ENCODE results near the gene MYOF.
"Not testable (repeated sequence)": the region's sequence is repeated elsewhere in the genome, so short reads cannot be mapped to it uniquely, and the experiment has no call there.

The MYOF gene

DNA sequence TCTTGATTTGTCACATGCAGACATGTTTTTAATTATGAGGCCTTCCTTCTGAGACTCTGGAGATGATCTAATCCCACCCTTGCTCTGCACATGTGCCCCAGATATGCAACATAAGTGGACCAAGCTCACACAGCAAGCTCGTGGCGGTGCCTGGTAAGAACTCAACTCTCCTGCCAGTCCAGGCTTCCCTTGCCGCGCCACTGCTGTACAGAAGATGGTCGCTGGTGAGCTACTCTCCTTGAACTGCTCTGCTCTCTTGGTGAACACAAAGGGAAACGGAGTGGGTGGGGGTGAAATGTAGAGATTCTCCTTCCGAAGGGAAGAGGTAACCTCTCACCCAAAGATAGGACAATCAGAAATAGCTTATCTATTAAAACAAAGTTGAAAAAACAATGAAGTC, 25.7 kb downstream of the MYOF start:
- no peak for DNase-seq (ENCODE audit: low read depth)

DNA sequence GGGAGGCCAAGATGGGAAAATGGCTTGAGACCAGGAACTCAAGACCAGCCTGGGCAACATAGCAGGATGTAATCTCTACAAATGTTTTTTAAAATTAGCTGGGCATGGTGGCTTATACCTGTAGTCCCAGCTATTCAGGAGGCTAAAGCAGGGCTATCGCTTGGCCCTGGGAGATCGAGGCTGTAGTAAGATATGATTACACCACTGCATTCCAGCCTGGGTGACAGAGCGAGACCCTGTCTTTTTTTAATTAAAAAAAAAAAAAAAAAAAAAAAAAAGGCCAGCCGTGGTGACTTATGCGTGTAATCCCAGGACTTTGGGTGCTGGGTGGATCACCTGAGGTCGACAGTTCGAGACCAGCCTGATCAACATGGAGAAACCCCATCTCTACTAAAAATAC, 27.4 kb downstream of the MYOF start:
- DNase-seq (ENCODE audit: low read depth) = no peak

- DNase-seq (ENCODE audit: low read depth) = no peak
Observed at GRCh38 chr10:93454146-93454545, 28.0 kb downstream of the MYOF start.

DNA sequence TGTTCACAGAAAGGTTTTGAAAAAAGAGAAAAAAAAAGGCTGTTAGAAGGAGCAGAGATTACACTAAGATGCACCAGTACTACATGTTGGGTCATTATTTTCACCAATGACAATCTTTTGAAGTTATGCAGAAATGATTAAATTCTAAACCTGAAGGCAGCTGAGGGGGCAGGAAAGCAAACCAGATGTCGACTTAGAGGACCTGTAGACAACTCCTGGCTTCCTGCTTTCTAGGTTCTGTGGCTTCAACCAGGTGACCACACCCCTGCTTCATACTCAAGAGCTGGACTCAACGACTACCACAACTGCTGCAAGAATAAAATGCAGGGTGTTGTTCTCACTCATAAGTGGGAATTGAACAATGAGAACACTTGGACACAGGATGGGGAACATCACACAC, 30.0 kb downstream of the MYOF start:
- no peak for DNase-seq (ENCODE audit: low read depth)

DNA sequence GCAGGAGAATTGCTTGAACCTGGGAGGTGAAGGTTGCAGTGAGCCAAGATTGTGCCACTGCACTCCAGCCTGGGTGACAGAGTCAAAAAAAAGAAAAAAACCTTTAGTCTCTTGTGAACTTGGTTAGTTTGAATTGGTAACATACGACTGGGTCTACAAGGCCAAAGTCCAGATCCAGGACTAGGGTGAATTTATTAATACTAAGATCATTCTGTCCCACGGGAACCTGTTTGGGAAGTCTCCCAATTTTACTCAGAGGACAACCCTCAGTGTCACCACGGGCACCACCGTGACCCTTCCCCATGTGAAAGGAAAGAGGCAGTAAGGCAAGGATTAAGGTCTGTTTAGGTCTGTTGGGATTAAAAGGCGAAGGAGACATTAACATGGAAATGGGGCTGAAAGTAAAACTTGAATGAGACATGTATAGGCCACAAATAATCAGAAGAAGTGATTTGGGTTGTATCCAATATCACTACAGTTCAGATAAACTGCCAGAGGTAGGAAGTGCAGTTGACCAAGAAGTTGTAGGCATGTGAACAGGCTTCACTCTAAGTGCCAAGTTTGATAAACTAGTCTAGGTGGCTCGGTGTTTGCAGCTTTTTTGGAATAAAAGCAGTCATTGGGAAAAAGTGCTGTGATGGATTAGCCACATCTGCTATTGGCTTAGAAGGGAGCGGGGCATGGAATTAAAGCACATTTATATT, 30.7 kb downstream of the MYOF start:
- DNase-seq (ENCODE audit: low read depth) = no peak

GRCh38 chr10:93447970-93448369, 34.2 kb downstream of the MYOF start:
- DNase-seq (ENCODE audit: low read depth) = no peak

DNA sequence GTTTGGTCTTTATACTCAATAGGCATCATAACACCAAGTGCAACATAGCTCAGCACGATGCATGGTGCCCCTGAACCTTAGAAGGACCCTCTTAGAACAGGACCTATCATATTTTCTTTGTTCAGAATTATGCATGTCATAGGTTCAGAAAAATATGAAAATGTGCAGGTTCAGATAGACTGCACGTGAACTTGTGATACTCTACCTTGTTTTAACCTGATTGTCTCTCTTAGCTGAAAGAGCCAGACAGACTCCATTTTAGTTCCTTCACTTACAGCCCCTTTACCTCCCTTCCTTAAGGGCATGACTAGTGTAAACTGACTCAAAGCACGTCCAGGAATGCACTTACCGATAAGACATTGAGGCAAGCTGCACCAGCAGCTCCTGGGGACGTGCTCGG, 35.1 kb downstream of the MYOF start:
- no peak for DNase-seq (ENCODE audit: low read depth)

DNA sequence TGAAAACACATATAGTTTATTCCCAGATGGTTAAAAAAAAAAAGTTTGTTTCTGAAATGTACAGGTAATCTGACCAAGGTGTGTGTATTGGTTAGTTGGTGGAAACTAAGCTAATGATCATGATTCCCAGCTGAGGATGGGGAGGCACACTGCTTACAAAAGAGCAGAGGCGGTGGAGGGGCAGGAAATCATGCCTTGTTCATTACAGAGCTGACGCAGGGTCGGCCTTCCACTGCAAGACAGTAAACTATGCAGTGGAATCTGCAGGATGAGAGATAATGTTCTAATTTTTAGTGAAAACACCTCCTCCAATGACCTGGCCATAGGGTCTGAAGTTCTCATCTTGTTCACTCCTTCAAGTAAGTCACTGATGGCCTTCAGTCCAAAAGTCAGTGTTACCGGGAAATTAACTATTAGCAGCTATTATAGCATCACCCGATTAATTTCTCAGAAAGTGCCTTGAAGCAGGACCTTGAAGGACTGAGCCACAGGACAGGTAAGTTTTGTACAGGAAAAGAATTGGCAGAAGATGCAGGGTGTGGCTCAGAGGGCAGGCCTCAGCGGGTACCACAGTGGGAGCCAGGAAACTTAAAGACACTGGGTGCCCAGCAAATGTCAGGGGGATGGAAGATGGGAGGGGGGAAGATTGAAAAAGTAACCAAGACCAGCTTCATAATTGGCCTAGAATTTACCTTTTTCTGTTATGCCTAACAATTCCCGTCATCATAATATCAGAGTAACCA, 36.0 kb downstream of the MYOF start:
- DNase-seq (ENCODE audit: low read depth) = no peak

DNA sequence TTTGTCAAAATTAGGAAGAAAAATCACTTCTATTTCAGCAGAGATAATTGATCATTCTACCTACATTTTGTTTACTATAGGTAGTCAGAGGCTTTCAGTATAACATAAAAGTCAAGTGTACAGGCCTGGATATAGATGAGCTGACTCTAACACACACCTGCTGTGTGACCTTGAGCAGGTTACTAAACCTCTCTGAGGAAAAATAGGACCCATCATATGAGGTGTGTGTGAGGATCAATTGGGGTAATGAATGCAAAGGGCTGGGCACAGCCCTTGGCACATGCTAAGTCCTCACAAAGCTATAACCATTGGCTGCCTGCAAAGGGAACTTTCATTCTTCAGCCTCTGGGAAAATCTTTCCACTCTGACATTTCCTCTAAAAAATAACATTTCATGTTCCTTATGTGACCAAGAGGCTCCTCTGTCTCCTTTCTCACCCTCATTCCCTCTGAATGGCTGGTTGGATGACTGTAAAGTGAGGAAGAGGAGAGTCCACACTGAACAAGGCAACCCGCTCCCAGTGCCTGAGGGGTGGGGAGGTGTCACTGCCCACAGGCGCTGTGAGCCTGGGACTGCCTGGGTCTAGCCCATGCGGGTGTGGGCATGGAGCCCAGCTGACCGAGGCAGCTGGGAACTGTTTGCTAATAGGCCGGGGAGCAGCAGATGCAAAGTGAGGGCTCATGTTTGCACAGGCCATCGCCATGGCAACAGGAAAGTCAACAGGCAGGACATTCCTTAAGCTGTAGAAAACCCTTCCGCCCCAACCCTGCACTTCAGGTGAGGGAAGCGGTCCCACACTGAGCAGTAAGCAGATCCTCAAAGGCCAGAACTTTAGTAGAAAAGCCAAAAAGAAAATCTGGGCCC, 36.8 kb downstream of the MYOF start:
- no peak for DNase-seq (ENCODE audit: low read depth)

- no peak for DNase-seq (ENCODE audit: low read depth)
Observed at GRCh38 chr10:93443481-93443880, 38.7 kb downstream of the MYOF start.

GRCh38 chr10:93442721-93443120, 39.4 kb downstream of the MYOF start:
- not testable (repeated sequence) for DNase-seq (ENCODE audit: low read depth)

- DNase-seq (ENCODE audit: low read depth) = no peak
Observed at GRCh38 chr10:93440591-93441091, 41.5 kb downstream of the MYOF start.

- no peak for DNase-seq (ENCODE audit: low read depth)
Observed at GRCh38 chr10:93438613-93439253, 43.4 kb downstream of the MYOF start.

GRCh38 chr10:93437946-93438612, 44.1 kb downstream of the MYOF start:
- no peak for DNase-seq (ENCODE audit: low read depth)

DNA sequence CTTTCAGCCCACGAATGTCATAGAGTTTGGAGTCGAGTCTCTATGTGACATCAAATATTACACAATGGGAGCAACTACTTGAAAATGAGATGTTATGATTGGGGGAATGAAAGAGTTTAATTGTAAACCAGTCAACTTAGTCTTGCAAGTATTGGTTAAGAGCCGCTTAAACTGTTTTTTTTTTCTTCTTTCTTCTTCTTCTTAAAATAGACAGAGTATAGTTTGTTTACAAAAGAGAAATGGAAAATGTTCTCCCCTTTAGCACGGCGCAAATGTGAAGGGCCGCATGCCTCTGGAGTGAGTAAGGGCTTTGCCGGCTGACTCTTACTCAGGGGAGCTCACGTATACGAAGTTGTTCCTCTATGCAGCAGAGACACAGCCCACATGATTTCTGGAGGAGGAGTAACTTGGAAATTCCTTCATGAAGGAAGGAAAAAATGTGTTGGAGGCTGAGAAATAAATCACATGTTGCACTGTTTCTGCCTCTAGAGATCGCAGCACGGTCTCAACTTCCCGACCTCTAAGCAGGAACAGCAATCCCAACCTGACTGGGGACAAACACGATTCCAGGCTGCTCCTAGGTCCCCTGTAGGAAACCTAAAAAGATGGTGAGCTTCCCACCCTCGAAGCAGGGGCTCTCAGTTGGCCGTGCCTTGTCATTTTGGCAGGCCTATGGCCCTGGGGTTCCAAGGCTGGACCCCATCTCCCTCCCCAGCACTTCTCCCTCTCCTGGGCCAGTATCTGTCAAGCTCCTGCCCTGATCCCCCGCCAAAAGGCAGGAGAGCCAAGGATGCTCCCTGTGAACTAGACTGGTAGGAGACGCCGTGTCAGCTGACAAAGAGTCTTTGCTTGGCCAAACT, 44.8 kb downstream of the MYOF start:
- DNase-seq (ENCODE audit: low read depth) = no peak

- DNase-seq (ENCODE audit: low read depth) = no peak
Observed at GRCh38 chr10:93436591-93437085, 45.5 kb downstream of the MYOF start.

GRCh38 chr10:93435621-93436397, 46.3 kb downstream of the MYOF start:
- DNase-seq (ENCODE audit: low read depth) = no peak

- DNase-seq (ENCODE audit: low read depth) = no peak
Observed at GRCh38 chr10:93434991-93435491, 47.1 kb downstream of the MYOF start.

DNA sequence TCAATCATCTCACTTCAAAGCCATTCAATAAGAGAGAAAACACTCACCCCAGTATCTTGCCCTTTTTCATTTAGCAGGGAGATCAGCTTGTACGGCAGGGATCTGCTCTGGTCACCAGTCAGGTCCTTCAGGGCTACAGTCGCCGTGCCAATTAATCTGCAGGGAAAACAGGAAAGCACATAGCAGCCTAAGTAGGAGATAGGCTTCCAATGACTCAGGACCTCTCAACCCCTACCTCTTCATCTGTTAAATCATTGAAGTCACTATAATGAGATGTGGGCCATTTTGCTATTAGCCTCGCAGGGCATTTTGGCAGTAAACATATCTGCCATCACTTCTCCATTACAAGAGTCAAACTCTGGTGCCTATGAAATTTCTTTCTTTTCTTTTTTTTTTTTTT, 50.8 kb downstream of the MYOF start:
- no peak for DNase-seq (ENCODE audit: low read depth)

All from CMK (cell line).